Caco-2 (cell line): ENCODE data around the gene STT3B. TPM values are rescaled to one million over a fixed set of nuclear protein-coding genes. Genes with fewer than 3 reads are reported as not detected.

ENCODE experiments used
- BruUV-seq: library from RNA; stranded (reverse); fragments of 400-500 nt; replicated peaks from 2 replicates; lab custom pipeline; 2021; lab: Mats Ljungman, UMichigan
- CTCF ChIA-PET: fragments of 300-600 bp; sonication (Branson Sonifier 250); formaldehyde crosslinking; loops from one replicate; lab custom pipeline; 2022; ENCODE audit warnings: antibody characterized with exemption; lab: Charles Lee
- POLR2A ChIA-PET: fragments of 300-600 bp; sonication (Branson Sonifier 250); formaldehyde crosslinking; loops from one replicate; lab custom pipeline; 2022; ENCODE audit warnings: antibody characterized with exemption; lab: Charles Lee
- DNase-seq, 2 experiments: peaks; one replicate each; pipeline versions ENCODE4 v3.0.0 to v3.0.0-alpha.2; 2020 to 2022
- H3K27me3 ChIP-seq: replicated peaks from 2 replicates; pipeline ENCODE4 v1.6.0; 2011; ENCODE audit warnings: low read length; ENCODE audit not compliant: control insufficient read depth, insufficient read depth
- H3K36me3 ChIP-seq: 2 replicates; pipeline ENCODE4 v1.5.1; 2011; ENCODE audit warnings: low read length; ENCODE audit not compliant: control insufficient read depth, insufficient read depth
- H3K4me1 ChIP-seq: fragments of 250-450 bp; sonication (Bioruptor Pico); 2 replicates; pipeline ENCODE4 v1.5.1; 2020; ENCODE audit warnings: mild to moderate bottlenecking
- H3K4me3 ChIP-seq: 2 replicates; pipeline ENCODE4 v1.5.1; 2011; ENCODE audit warnings: low read depth, mild to moderate bottlenecking, control low read depth, low read length
- H3K9me3 ChIP-seq: fragments of 250-450 bp; sonication (Bioruptor Pico); 2 replicates; pipeline ENCODE4 v1.5.1; 2020; ENCODE audit warnings: mild to moderate bottlenecking, moderate library complexity
- H3K27ac Mint-ChIP-seq: one replicate; pipeline ENCODE4 v1.8.0; 2022; ENCODE audit warnings: mixed read lengths; ENCODE audit not compliant: unreplicated experiment
- H3K27me3 Mint-ChIP-seq: one replicate; pipeline ENCODE4 v1.8.0; 2022; ENCODE audit warnings: mixed read lengths; ENCODE audit not compliant: insufficient read depth, unreplicated experiment
- H3K36me3 Mint-ChIP-seq: one replicate; pipeline ENCODE4 v1.8.0; 2022; ENCODE audit warnings: mild to moderate bottlenecking, mixed read lengths; ENCODE audit not compliant: insufficient read depth, unreplicated experiment
- H3K4me1 Mint-ChIP-seq: one replicate; pipeline ENCODE4 v1.8.0; 2022; ENCODE audit warnings: low read depth, mixed read lengths; ENCODE audit not compliant: unreplicated experiment
- H3K4me3 Mint-ChIP-seq: one replicate; pipeline ENCODE4 v1.8.0; 2022; ENCODE audit warnings: mild to moderate bottlenecking, moderate library complexity, mixed read lengths; ENCODE audit not compliant: unreplicated experiment
- H3K9me3 Mint-ChIP-seq: one replicate; pipeline ENCODE4 v1.8.0; 2022; ENCODE audit warnings: mixed read lengths; ENCODE audit not compliant: unreplicated experiment
- intact Hi-C: fragments of 100-400 bp; cut with micrococcal nuclease; formaldehyde crosslinking; loops from one replicate; pipeline ENCODE4 v1.10.0; 2022; ENCODE audit not compliant: unreplicated experiment
- total RNA-seq: library from RNA; stranded (reverse); gene quantifications from 2 replicates; pipeline ENCODE4 v1.2.3, GENCODE V29; 2022
- TF ChIP-seq, protein P1 (sequence below), 2 experiments: fragments of 200-600 bp in 1 of 2; IDR thresholded peaks; 1 replicate in 1 of 2; 2 replicates in 1 of 2; pipeline versions ENCODE4 v1.5.1 to v1.8.0; 2011 to 2022; ENCODE audit warnings: antibody characterized with exemption in 1 of 2, control low read depth in 1 of 2, inconsistent platforms in 1 of 2, low read depth in 1 of 2, low read length in 1 of 2, mild to moderate bottlenecking in 1 of 2, moderate library complexity in 1 of 2; ENCODE audit not compliant: insufficient read depth in 1 of 2, severe bottlenecking in 1 of 2, unreplicated experiment in 1 of 2

Gene STT3B
- total RNA-seq, 1 experiment from 2014 or later = 162 TPM

DNA sequence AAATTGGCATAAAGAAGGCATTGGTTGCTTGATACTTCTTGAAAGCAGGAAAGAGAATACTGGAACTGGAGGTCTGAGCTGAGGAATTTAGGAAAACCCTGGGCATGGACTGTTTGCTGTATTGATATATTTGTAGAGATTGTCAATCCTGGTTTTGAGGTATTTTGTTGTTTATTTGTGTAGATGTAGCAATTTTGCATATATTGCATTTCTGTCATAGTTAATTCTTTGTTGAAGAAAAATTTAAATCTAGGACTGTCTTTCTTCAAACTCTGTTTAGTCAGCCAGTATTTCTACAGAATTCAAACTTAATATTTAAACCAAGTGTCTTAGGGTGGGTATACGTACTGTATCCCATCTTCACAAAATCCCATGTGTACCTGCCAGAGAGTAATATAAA, 9.5 kb downstream of the STT3B start:
- ChIA-PET CTCF (no interaction called here), POLR2A (interaction anchor here (1.0 kb wide), 1 partner anchor 10 kb away, joined by 3 read pairs; the partner anchor contains the start of gene STT3B)
- Mint-ChIP-seq H3K4me1 (no peaks in the 10 kb centered on the region), H3K9me3 (no peaks in the 10 kb centered on the region), H3K27me3 (no peaks in the 10 kb centered on the region), H3K36me3 (peaks cover 11% of the 10 kb centered on the region), H3K27ac (no peak overlapping the region), H3K4me3 (no peak overlapping the region)
- TF ChIP-seq, protein P1, sequence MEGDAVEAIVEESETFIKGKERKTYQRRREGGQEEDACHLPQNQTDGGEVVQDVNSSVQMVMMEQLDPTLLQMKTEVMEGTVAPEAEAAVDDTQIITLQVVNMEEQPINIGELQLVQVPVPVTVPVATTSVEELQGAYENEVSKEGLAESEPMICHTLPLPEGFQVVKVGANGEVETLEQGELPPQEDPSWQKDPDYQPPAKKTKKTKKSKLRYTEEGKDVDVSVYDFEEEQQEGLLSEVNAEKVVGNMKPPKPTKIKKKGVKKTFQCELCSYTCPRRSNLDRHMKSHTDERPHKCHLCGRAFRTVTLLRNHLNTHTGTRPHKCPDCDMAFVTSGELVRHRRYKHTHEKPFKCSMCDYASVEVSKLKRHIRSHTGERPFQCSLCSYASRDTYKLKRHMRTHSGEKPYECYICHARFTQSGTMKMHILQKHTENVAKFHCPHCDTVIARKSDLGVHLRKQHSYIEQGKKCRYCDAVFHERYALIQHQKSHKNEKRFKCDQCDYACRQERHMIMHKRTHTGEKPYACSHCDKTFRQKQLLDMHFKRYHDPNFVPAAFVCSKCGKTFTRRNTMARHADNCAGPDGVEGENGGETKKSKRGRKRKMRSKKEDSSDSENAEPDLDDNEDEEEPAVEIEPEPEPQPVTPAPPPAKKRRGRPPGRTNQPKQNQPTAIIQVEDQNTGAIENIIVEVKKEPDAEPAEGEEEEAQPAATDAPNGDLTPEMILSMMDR (IDR thresholded peaks at IDR 0.05; ENCODE audit: insufficient read depth in 1 of 2, low read depth in 1 of 2, low read length in 1 of 2, severe bottlenecking in 1 of 2, unreplicated experiment in 1 of 2) = no peak
- no peak for DNase-seq
- H3K27me3 ChIP-seq = no peaks in the 10 kb centered on the region
- H3K4me3 ChIP-seq = no peak overlapping the region
- peaks cover 27% of the 10 kb centered on the region for H3K4me1 ChIP-seq
- BruUV-seq = no TSS peak
- no peaks in the 10 kb centered on the region for H3K36me3 ChIP-seq
- intact Hi-C loops = no loop called here
- no peaks in the 10 kb centered on the region for H3K9me3 ChIP-seq

DNA sequence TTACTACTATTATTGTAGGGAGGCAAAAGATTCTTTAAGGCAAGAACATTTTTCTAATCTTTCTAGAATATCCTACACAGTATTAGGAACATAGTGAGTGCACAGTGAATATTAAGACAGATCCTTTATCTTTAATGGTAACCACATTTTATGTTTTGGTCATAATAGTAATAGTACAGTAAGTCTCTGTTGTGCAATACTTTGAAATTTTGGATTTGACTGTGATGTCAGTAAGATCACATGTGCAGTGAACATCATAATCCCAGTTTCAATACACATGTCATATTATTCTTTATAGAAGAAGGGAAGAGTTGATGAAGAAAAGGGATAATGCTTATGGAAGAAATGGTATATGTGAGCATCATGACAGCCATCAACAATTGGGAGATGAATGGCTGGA, 10.7 kb downstream of the STT3B start:
- Histone ChIP-seq H3K36me3 (no peaks in the 10 kb centered on the region), H3K4me3 (no peak overlapping the region), H3K4me1 (peaks cover 21% of the 10 kb centered on the region), H3K9me3 (no peaks in the 10 kb centered on the region), H3K27me3 (no peaks in the 10 kb centered on the region)
- CTCF ChIA-PET = no interaction called here
- Mint-ChIP-seq H3K27me3 (no peaks in the 10 kb centered on the region), H3K4me3 (no peak overlapping the region), H3K9me3 (no peaks in the 10 kb centered on the region), H3K27ac (no peak overlapping the region), H3K4me1 (no peaks in the 10 kb centered on the region), H3K36me3 (peaks cover 14% of the 10 kb centered on the region)
- no peak for DNase-seq
- intact Hi-C loops = no loop called here
- POLR2A ChIA-PET = no interaction called here
- no TSS peak for BruUV-seq
- TF ChIP-seq, protein P1 (IDR thresholded peaks at IDR 0.05; ENCODE audit: insufficient read depth in 1 of 2, low read depth in 1 of 2, low read length in 1 of 2, severe bottlenecking in 1 of 2, unreplicated experiment in 1 of 2) = no peak

DNA sequence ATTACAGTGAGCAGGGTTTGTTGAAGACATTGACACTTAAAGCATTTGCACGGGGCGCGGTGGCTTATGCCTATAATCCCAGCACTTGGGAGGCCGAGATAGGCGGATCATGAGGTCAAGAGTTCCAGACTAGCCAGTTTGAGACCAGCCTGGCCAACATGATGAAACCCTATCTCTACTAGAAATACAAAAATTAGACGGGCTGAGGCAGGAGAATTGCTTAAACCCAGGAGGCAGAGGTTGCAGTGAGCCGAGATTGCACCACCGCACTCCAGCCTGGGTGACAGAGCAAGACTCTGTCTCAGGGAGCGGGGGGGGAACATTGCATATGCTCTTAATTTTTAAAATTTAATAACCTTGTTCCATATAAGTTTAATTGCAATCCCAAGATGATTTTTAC, 11.9 kb downstream of the STT3B start:
- H3K36me3 ChIP-seq = no peaks in the 10 kb centered on the region
- POLR2A ChIA-PET = no interaction called here
- CTCF ChIA-PET = no interaction called here
- peaks cover 14% of the 10 kb centered on the region for H3K36me3 Mint-ChIP-seq
- no peak overlapping the region for H3K27ac Mint-ChIP-seq
- intact Hi-C loops = no loop called here
- H3K9me3 Mint-ChIP-seq = no peaks in the 10 kb centered on the region
- no peaks in the 10 kb centered on the region for H3K9me3 ChIP-seq
- TF ChIP-seq, protein P1 (IDR thresholded peaks at IDR 0.05; ENCODE audit: insufficient read depth in 1 of 2, low read depth in 1 of 2, low read length in 1 of 2, severe bottlenecking in 1 of 2, unreplicated experiment in 1 of 2) = no peak
- no peaks in the 10 kb centered on the region for H3K4me1 Mint-ChIP-seq
- DNase-seq = peak; percentile 47 to 56
- no peaks in the 10 kb centered on the region for H3K27me3 ChIP-seq
- H3K4me3 ChIP-seq = no peak overlapping the region
- H3K27me3 Mint-ChIP-seq = no peaks in the 10 kb centered on the region
- peaks cover 8% of the 10 kb centered on the region for H3K4me1 ChIP-seq
- no peak overlapping the region for H3K4me3 Mint-ChIP-seq
- BruUV-seq = no TSS peak
